GM18858 (cell line): ENCODE measurements around the gene LRRN4CL.
"Not testable (repeated sequence)": the region's sequence is repeated elsewhere in the genome, so short reads cannot be mapped to it uniquely, and the experiment has no call there.

ENCODE experiments used
- ATAC-seq: cut with Tn5 transposase; IDR thresholded peaks from one replicate; pipeline ENCODE4 v1.9.1; 2021; ENCODE audit not compliant: unreplicated experiment

The LRRN4CL gene

GRCh38 chr11:62710001-62710345, 20.6 kb upstream of the LRRN4CL start:
- ATAC-seq, result no peak

GRCh38 chr11:62709247-62710000, 20.1 kb upstream of the LRRN4CL start:
- ATAC-seq, result peak; percentile 46

GRCh38 chr11:62708793-62709192, 19.5 kb upstream of the LRRN4CL start:
- ATAC-seq, result no peak

- no peak for ATAC-seq
Observed at GRCh38 chr11:62708392-62708791, 19.1 kb upstream of the LRRN4CL start.

- no peak for ATAC-seq
Observed at GRCh38 chr11:62707277-62707861, 18.0 kb upstream of the LRRN4CL start, which contains the start of the genes BSCL2 and GNG3. TSS of gene BSCL2 (minus strand) at chr11:62707424. CDS start at chr11:62707195, 229 bp downstream. TSS of gene GNG3 (plus strand) at chr11:62707676. CDS start at chr11:62708296, 620 bp downstream.

- ATAC-seq, result no peak
Observed at GRCh38 chr11:62706850-62707247, 17.5 kb upstream of the LRRN4CL start.

GRCh38 chr11:62705880-62706849, 16.8 kb upstream of the LRRN4CL start:
- ATAC-seq, result no peak

GRCh38 chr11:62705413-62705812, 16.1 kb upstream of the LRRN4CL start:
- ATAC-seq, result no peak

GRCh38 chr11:62703921-62704320, 14.6 kb upstream of the LRRN4CL start:
- ATAC-seq, result not testable (repeated sequence)

GRCh38 chr11:62702246-62702645, 12.9 kb upstream of the LRRN4CL start:
- no peak for ATAC-seq

- ATAC-seq, result no peak
Observed at GRCh38 chr11:62694455-62695167, 5.3 kb upstream of the LRRN4CL start.

GRCh38 chr11:62693624-62694023, 4.3 kb upstream of the LRRN4CL start:
- ATAC-seq, result not testable (repeated sequence)

GRCh38 chr11:62688491-62688890, 839 bp downstream of the LRRN4CL start:
- ATAC-seq, result no peak

GRCh38 chr11:62687508-62688396, 1.6 kb downstream of the LRRN4CL start:
- ATAC-seq, result no peak

- no peak for ATAC-seq
Observed at GRCh38 chr11:62682518-62682917, 6.8 kb downstream of the LRRN4CL start.

GRCh38 chr11:62680825-62681240, 8.5 kb downstream of the LRRN4CL start:
- no peak for ATAC-seq

- no peak for ATAC-seq
Observed at GRCh38 chr11:62678770-62679696, 10.3 kb downstream of the LRRN4CL start, which contains the start of gene UBXN1. TSS of gene UBXN1 (minus strand) at chr11:62679073. CDS start at chr11:62678923, 150 bp downstream.

GRCh38 chr11:62678433-62678769, 10.9 kb downstream of the LRRN4CL start:
- no peak for ATAC-seq

- no peak for ATAC-seq
Observed at GRCh38 chr11:62677714-62678113, 11.6 kb downstream of the LRRN4CL start.
